Ovary (tissue), 3 donors: ENCODE results near the gene USP10.

Experiments
- CTCF ChIP-seq, 3 donors: fragments of 450-650 bp in 2 of 3; fragments of 200-600 bp in 1 of 3; IDR thresholded peaks; one replicate each; pipeline versions ENCODE4 v1.5.1 to v1.8.0; 2016 to 2022; ENCODE audit warnings: antibody characterized with exemption in 3 of 3, mild to moderate bottlenecking in 1 of 3
- POLR2A ChIP-seq: fragments of 450-650 bp; IDR thresholded peaks from one replicate; pipeline ENCODE4 v1.6.1; 2017; ENCODE audit warnings: antibody characterized with exemption, mild to moderate bottlenecking, moderate library complexity
- donor health status: DM: no; HTN: no; CAD: no.

GRCh38 chr16:84704253-84704652 is 4.5 kb downstream of the USP10 start:
- TF ChIP-seq POLR2A, result no peak
- no peak for TF ChIP-seq CTCF (IDR thresholded peaks at IDR 0.05)
